ENCODE data around the gene YWHAH.

Gene YWHAH

GRCh38 chr22:32000181-32000580 is 55.8 kb downstream of the YWHAH start:
- H3K4me3 Mint-ChIP-seq, result no peak overlapping the region
- no peaks in the 10 kb centered on the region for H3K36me3 Mint-ChIP-seq
- H3K4me1 Mint-ChIP-seq, result no peaks in the 10 kb centered on the region
- no peaks in the 10 kb centered on the region for H3K9me3 Mint-ChIP-seq
- H3K27ac Mint-ChIP-seq, result no peak overlapping the region
- no peak for DNase-seq
- H3K27me3 Mint-ChIP-seq, result peaks cover 38 to 41% of the 10 kb centered on the region in 2 donors
- no peak for ATAC-seq (replicated peaks)

- DNase-seq (no peak), ATAC-seq (replicated peaks) (no peak)
- H3K27me3 Mint-ChIP-seq, result peaks cover 20 to 32% of the 10 kb centered on the region in 2 donors
- peaks cover 0 to 3% of the 10 kb centered on the region in 2 donors for H3K9me3 Mint-ChIP-seq
- H3K27ac Mint-ChIP-seq, result no peak overlapping the region
- no peak overlapping the region for H3K4me3 Mint-ChIP-seq
- H3K4me1 Mint-ChIP-seq, result no peaks in the 10 kb centered on the region
- H3K36me3 Mint-ChIP-seq, result no peaks in the 10 kb centered on the region
These were observed 61.1 kb downstream of the YWHAH start for GRCh38 chr22:32005453-32005852.

Data from stimulated activated naive B cell treated with anti-CD40 and anti-IgM and Interleukin-4, amounts not matched to agents 10 μg/mL and 1 μg/mL and 100 μg/mL, for 72 hours (primary cell).